Erythroblast (primary cell): ENCODE data around the gene TMEM108.

Experiments
- GATA1 ChIP-seq: IDR thresholded peaks from 2 replicates; pipeline ENCODE4 v1.6.1; 2011; ENCODE audit warnings: low read depth, mild to moderate bottlenecking, control low read depth, low read length, moderate library complexity
- POLR2A ChIP-seq: IDR thresholded peaks from 2 replicates; pipeline ENCODE4 v1.6.1; 2011; ENCODE audit warnings: mild to moderate bottlenecking, low read length

- TF ChIP-seq POLR2A (no peak), GATA1 (no peak)
Measured at GRCh38 chr3:133418361-133418760, 380.2 kb downstream of the TMEM108 start.
